ENCODE data around the gene STK10.

GRCh38 chr5:172035049-172035448 is 153.0 kb downstream of the STK10 start:
- no peak for TF ChIP-seq CTCF (IDR thresholded peaks at IDR 0.05)
- TF ChIP-seq POLR2A (IDR thresholded peaks at IDR 0.05), result no peak

Data from breast epithelium (tissue), 3 donors.